Loucy (cell line): Measurements from ENCODE around the gene MARF1.

Source experiments
- H2AFZ ChIP-seq: fragments of 200-600 bp; sonication (generic); 2 replicates; pipeline ENCODE4 v1.6.0; 2016; ENCODE audit warnings: antibody characterized with exemption, mild to moderate bottlenecking, low read length, moderate library complexity
- H3F3A ChIP-seq: fragments of 200-600 bp; 2 replicates; pipeline ENCODE4 v1.6.0; 2016; ENCODE audit warnings: antibody characterized with exemption, low read depth, mild to moderate bottlenecking
- H3K27me3 ChIP-seq: fragments of 200-600 bp; sonication (generic); 2 replicates; pipeline ENCODE4 v1.6.1; 2014; ENCODE audit warnings: low read length, mild to moderate bottlenecking; ENCODE audit not compliant: insufficient read depth, poor library complexity, severe bottlenecking
- H3K36me3 ChIP-seq: fragments of 200-600 bp; sonication (generic); 2 replicates; pipeline ENCODE4 v1.6.1; 2016; ENCODE audit warnings: low read length; ENCODE audit not compliant: insufficient read depth
- H3K4me1 ChIP-seq: fragments of 200-600 bp; sonication (generic); 2 replicates; pipeline ENCODE4 v1.5.1; 2014; ENCODE audit warnings: low read length, mild to moderate bottlenecking; ENCODE audit not compliant: insufficient read depth, poor library complexity, severe bottlenecking
- H3K4me2 ChIP-seq: fragments of 200-600 bp; sonication (generic); 2 replicates; pipeline ENCODE4 v1.6.0; 2014; ENCODE audit warnings: antibody characterized with exemption, low read length, low read depth, mild to moderate bottlenecking; ENCODE audit not compliant: poor library complexity, severe bottlenecking
- H3K4me3 ChIP-seq: fragments of 200-600 bp; sonication (generic); 2 replicates; pipeline ENCODE4 v1.5.1; 2014; ENCODE audit warnings: low read length, mild to moderate bottlenecking, mixed read lengths; ENCODE audit not compliant: poor library complexity, severe bottlenecking
- H3K79me2 ChIP-seq: fragments of 200-600 bp; sonication (generic); 2 replicates; pipeline ENCODE4 v1.6.1; 2014; ENCODE audit warnings: low read length; ENCODE audit not compliant: insufficient read depth
- H3K9ac ChIP-seq: fragments of 200-600 bp; sonication (generic); 2 replicates; pipeline ENCODE4 v1.6.0; 2014; ENCODE audit warnings: mild to moderate bottlenecking, low read depth, low read length, moderate library complexity; ENCODE audit not compliant: poor library complexity, severe bottlenecking
- H3K9me2 ChIP-seq: fragments of 200-600 bp; sonication (generic); replicated peaks from 2 replicates; pipeline ENCODE4 v1.6.1; 2016; ENCODE audit warnings: low read depth, low read length, mixed read lengths
- H3K9me3 ChIP-seq: fragments of 200-600 bp; sonication (generic); 2 replicates; pipeline ENCODE4 v1.6.1; 2014; ENCODE audit warnings: mild to moderate bottlenecking, antibody characterized with exemption, low read length, low read depth; ENCODE audit not compliant: insufficient read depth
- H4K20me1 ChIP-seq: fragments of 200-600 bp; sonication (generic); 2 replicates; pipeline ENCODE4 v1.6.0; 2014; ENCODE audit warnings: antibody characterized with exemption, low read length, mild to moderate bottlenecking; ENCODE audit not compliant: insufficient read depth, poor library complexity, severe bottlenecking
- CTCF ChIP-seq: fragments of 200-600 bp; sonication (generic); conservative IDR thresholded peaks from 2 replicates; pipeline ENCODE4 v1.5.1; 2014; ENCODE audit warnings: mild to moderate bottlenecking, antibody characterized with exemption, low read length
- EZH2phosphoT487 ChIP-seq: fragments of 200-600 bp; IDR thresholded peaks from 2 replicates; pipeline ENCODE4 v1.6.1; 2018; ENCODE audit warnings: antibody characterized with exemption, mild to moderate bottlenecking, moderate library complexity, borderline replicate concordance

Gene MARF1

GRCh38 chr16:15583526-15583925, 59.4 kb downstream of the MARF1 start:
- Histone ChIP-seq H3K36me3 (no peaks in the 10 kb centered on the region), H3K4me2 (no peak overlapping the region), H3K9me2 (no peaks in the 10 kb centered on the region), H3K27me3 (no peaks in the 10 kb centered on the region), H3F3A (no peaks in the 10 kb centered on the region), H4K20me1 (no peaks in the 10 kb centered on the region), H3K4me1 (no peaks in the 10 kb centered on the region), H3K4me3 (no peak overlapping the region), H2AFZ (no peak overlapping the region), H3K9ac (no peak overlapping the region), H3K9me3 (no peaks in the 10 kb centered on the region), H3K79me2 (no peaks in the 10 kb centered on the region)
- TF ChIP-seq CTCF (no peak), EZH2phosphoT487 (no peak)

GRCh38 chr16:15581127-15581815, 61.7 kb downstream of the MARF1 start:
- Histone ChIP-seq H3K79me2 (no peaks in the 10 kb centered on the region), H3K4me2 (no peak overlapping the region), H3K27me3 (no peaks in the 10 kb centered on the region), H3K4me1 (no peaks in the 10 kb centered on the region), H3F3A (no peaks in the 10 kb centered on the region), H3K9me2 (no peaks in the 10 kb centered on the region), H3K36me3 (no peaks in the 10 kb centered on the region), H3K4me3 (no peak overlapping the region), H4K20me1 (no peaks in the 10 kb centered on the region), H3K9me3 (no peaks in the 10 kb centered on the region), H2AFZ (no peak overlapping the region), H3K9ac (no peak overlapping the region)
- TF ChIP-seq EZH2phosphoT487 (no peak), CTCF (no peak)

- Histone ChIP-seq H3K4me2 (no peak overlapping the region), H3K9ac (no peak overlapping the region), H3K9me3 (no peaks in the 10 kb centered on the region), H3K4me1 (no peaks in the 10 kb centered on the region), H4K20me1 (no peaks in the 10 kb centered on the region), H3K27me3 (no peaks in the 10 kb centered on the region), H3K36me3 (no peaks in the 10 kb centered on the region), H3K79me2 (no peaks in the 10 kb centered on the region), H3K9me2 (no peaks in the 10 kb centered on the region), H3K4me3 (no peak overlapping the region), H3F3A (no peaks in the 10 kb centered on the region), H2AFZ (no peak overlapping the region)
- TF ChIP-seq CTCF = no peak
- TF ChIP-seq EZH2phosphoT487 = no peak
Observed at GRCh38 chr16:15578824-15579223, 64.1 kb downstream of the MARF1 start.
